GM12878 (cell line): ENCODE data around the gene CD3D. TPM values are rescaled to one million over a fixed set of nuclear protein-coding genes. Genes with fewer than 3 reads are reported as not detected.

Experiments
- ATAC-seq: fragments of 200-7000 bp; cut with Tn5 transposase; 3 replicates; pipeline ENCODE4 v1.9.1; 2020; ENCODE audit warnings: mild to moderate bottlenecking, moderate library complexity
- BruUV-seq: library from RNA; stranded (reverse); fragments of 400-500 nt; replicated peaks from 2 replicates; lab custom pipeline; 2021; lab: Mats Ljungman, UMichigan
- CTCF ChIA-PET: fragments of 300-600 bp; sonication (Branson Sonifier 250); formaldehyde crosslinking; extraction: SDS; loops from one replicate; lab custom pipeline; 2021; ENCODE audit warnings: inconsistent platforms; lab: Yijun Ruan, JAX
- POLR2A ChIA-PET: fragments of 350-600 bp; formaldehyde crosslinking; extraction: SDS; loops from one replicate; lab custom pipeline; 2021; ENCODE audit warnings: inconsistent platforms; lab: Charles Lee
- RAD21 ChIA-PET: fragments of 300-600 bp; sonication (Branson Sonifier 250); formaldehyde crosslinking; loops from one replicate; lab custom pipeline; 2023; ENCODE audit warnings: antibody characterized with exemption; ENCODE audit not compliant: unreplicated experiment; lab: Charles Lee
- SMC1A ChIA-PET: fragments of 300-600 bp; sonication (Branson Sonifier 250); formaldehyde crosslinking; loops from one replicate; lab custom pipeline; 2023; ENCODE audit not compliant: unreplicated experiment, uncharacterized antibody; lab: Charles Lee
- DNase-seq: peaks from one replicate; pipeline ENCODE4 v3.0.0-alpha.2; 2011; ENCODE audit warnings: low read depth, low spot score
- FAIRE-seq: peaks from 3 replicates; lab custom pipeline; 2011; peaks lifted over from hg19 to GRCh38; lab: Jason Lieb, UNC
- H2AFZ ChIP-seq: 2 replicates; pipeline ENCODE4 v1.6.0; 2011; ENCODE audit warnings: low read depth, low read length, control low read depth; ENCODE audit not compliant: control insufficient read depth
- H3K27ac ChIP-seq: 2 replicates; pipeline ENCODE4 v1.5.1; 2011; ENCODE audit warnings: control low read depth; ENCODE audit not compliant: control insufficient read depth, insufficient read depth
- H3K27me3 ChIP-seq, 2 experiments: replicated peaks in 1 of 2; 2 replicates each; pipeline versions ENCODE4 v1.6.0 to v1.6.1; 2011; ENCODE audit warnings: low read length in 1 of 2; ENCODE audit not compliant: control insufficient read depth in 2 of 2, insufficient read depth in 2 of 2
- H3K36me3 ChIP-seq, 2 experiments: 2 replicates each; pipeline ENCODE4 v1.5.1; 2011; ENCODE audit warnings: low read length in 1 of 2; ENCODE audit not compliant: control insufficient read depth in 2 of 2, insufficient read depth in 2 of 2
- H3K4me1 ChIP-seq: 2 replicates; pipeline ENCODE4 v1.6.1; 2011; ENCODE audit warnings: mild to moderate bottlenecking, low read length, moderate library complexity, mixed read lengths; ENCODE audit not compliant: control insufficient read depth, insufficient read depth
- H3K4me2 ChIP-seq: 2 replicates; pipeline ENCODE4 v1.6.0; 2011; ENCODE audit warnings: control low read depth; ENCODE audit not compliant: control insufficient read depth, insufficient read depth
- H3K4me3 ChIP-seq: fragments of 200-600 bp; sonication (generic); 2 replicates; pipeline ENCODE4 v1.5.1; 2016
- H3K79me2 ChIP-seq: 2 replicates; pipeline ENCODE4 v1.6.0; 2011; ENCODE audit warnings: low read length; ENCODE audit not compliant: control insufficient read depth, insufficient read depth
- H3K9ac ChIP-seq: 2 replicates; pipeline ENCODE4 v1.8.0; 2011; ENCODE audit warnings: low read length, control low read depth, mixed read lengths; ENCODE audit not compliant: control insufficient read depth, insufficient read depth
- H3K9me3 ChIP-seq: replicated peaks from 3 replicates; pipeline ENCODE4 v1.5.1; 2011; ENCODE audit warnings: mild to moderate bottlenecking, low read length; ENCODE audit not compliant: control insufficient read depth, insufficient read depth
- H4K20me1 ChIP-seq: 2 replicates; pipeline ENCODE4 v1.6.0; 2011; ENCODE audit not compliant: control insufficient read depth, insufficient read depth
- BRCA1 ChIP-seq: IDR thresholded peaks from 2 replicates; pipeline ENCODE4 v1.6.1; 2011; ENCODE audit warnings: low read depth, low read length, improper control_type of control experiment
- MTA2 ChIP-seq: fragments of 450-650 bp; IDR thresholded peaks from 2 replicates; pipeline ENCODE4 v1.6.1; 2016; ENCODE audit warnings: low read depth, mild to moderate bottlenecking, moderate library complexity
- SIX5 ChIP-seq: IDR thresholded peaks from 2 replicates; pipeline ENCODE4 v1.6.1; 2011; ENCODE audit warnings: mild to moderate bottlenecking, low read depth, low read length, moderate library complexity; ENCODE audit not compliant: severe bottlenecking
- WGBS: methylation state at CpG from one replicate; pipeline ENCODE4 v1.1.6; 2016; ENCODE audit warnings: low lambda C conversion rate; ENCODE audit not compliant: insufficient replicate concordance, insufficient coverage; ENCODE audit errors: missing lambda C conversion rate; 5-methylcytosine and 5-hydroxymethylcytosine counted together
- in situ Hi-C: fragments of 300-500 bp; cut with MboI; formaldehyde crosslinking; loops from 9 replicates; pipeline ENCODE4 v1.14.3; 2018; ENCODE audit warnings: mixed read lengths
- intact Hi-C: fragments of 100-400 bp; cut with micrococcal nuclease; formaldehyde crosslinking; loops from one replicate; pipeline ENCODE4 v1.14.2; 2022; ENCODE audit not compliant: unreplicated experiment
- polyA plus RNA-seq, 11 experiments: library from polyadenylated mRNA; depleted of rRNA in 4 of 11; unstranded in 6 of 11; stranded (reverse) in 5 of 11; fragments of >200 nt; fragmentation: Nextera tagmentation in 4 of 11; fragmentation: Illumina TruSeq in 1 of 11; extraction: Ambion mirVana in 4 of 11; extraction: Trizol in 1 of 11; gene quantifications; 1 replicate in 1 of 11; 2 replicates in 10 of 11; pipeline versions ENCODE4 v1.2.1 to v1.2.3, GENCODE V29; 2011 to 2016; ENCODE audit warnings: inconsistent platforms in 2 of 11, missing spikeins in 2 of 11, low read depth in 1 of 11
- total RNA-seq, 4 experiments: library from RNA; depleted of rRNA in 3 of 4; stranded (reverse); fragments of >200 nt in 3 of 4; fragmentation: Illumina TruSeq in 1 of 4; extraction: Trizol in 1 of 4; gene quantifications; 2 replicates each; pipeline versions ENCODE4 v1.2.1 to v1.2.3, GENCODE V29; 2013 to 2021
- TF ChIP-seq, protein P1 (sequence below): fragments of 450-650 bp; formaldehyde crosslinking; IDR thresholded peaks from 2 replicates; pipeline ENCODE4 v1.4.0; 2020; ENCODE audit warnings: mild to moderate bottlenecking, moderate library complexity

The CD3D gene
- total and polyA plus RNA-seq, 10 of the 15 experiments (the other 5 are each of a cell fraction or from before 2014, with no cell fraction given), result 0.13 to 0.69 (median 0.29) TPM; not detected in 6

DNA sequence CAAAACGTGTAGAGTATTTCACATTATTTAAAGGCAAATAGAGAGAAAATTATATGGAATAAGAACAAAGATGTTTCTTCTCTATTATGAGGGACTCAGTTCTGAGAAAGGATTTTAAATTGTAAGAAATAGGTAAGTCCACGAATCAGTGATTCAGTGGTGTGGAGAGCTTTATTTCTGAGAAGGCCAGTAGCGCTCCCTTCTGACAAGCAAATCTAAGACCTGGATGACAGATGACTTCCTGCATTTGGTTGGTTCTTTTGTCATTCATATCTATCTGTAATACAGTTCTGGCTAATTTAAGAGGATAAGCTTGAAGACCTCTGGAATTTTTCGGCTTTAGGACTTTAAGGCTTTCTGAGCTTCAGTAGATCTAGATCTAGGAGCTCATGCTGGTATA lies 31.0 kb downstream of the CD3D start:
- POLR2A ChIA-PET, result no interaction called here
- Histone ChIP-seq H3K4me3 (no peak overlapping the region), H3K27me3 (no peaks in the 10 kb centered on the region), H3K27ac (no peak overlapping the region), H3K79me2 (no peaks in the 10 kb centered on the region)
- 33% methylated on average over 4 of the region's 4 CpGs for WGBS
- no peak for TF ChIP-seq SIX5
- TF ChIP-seq, protein P1, sequence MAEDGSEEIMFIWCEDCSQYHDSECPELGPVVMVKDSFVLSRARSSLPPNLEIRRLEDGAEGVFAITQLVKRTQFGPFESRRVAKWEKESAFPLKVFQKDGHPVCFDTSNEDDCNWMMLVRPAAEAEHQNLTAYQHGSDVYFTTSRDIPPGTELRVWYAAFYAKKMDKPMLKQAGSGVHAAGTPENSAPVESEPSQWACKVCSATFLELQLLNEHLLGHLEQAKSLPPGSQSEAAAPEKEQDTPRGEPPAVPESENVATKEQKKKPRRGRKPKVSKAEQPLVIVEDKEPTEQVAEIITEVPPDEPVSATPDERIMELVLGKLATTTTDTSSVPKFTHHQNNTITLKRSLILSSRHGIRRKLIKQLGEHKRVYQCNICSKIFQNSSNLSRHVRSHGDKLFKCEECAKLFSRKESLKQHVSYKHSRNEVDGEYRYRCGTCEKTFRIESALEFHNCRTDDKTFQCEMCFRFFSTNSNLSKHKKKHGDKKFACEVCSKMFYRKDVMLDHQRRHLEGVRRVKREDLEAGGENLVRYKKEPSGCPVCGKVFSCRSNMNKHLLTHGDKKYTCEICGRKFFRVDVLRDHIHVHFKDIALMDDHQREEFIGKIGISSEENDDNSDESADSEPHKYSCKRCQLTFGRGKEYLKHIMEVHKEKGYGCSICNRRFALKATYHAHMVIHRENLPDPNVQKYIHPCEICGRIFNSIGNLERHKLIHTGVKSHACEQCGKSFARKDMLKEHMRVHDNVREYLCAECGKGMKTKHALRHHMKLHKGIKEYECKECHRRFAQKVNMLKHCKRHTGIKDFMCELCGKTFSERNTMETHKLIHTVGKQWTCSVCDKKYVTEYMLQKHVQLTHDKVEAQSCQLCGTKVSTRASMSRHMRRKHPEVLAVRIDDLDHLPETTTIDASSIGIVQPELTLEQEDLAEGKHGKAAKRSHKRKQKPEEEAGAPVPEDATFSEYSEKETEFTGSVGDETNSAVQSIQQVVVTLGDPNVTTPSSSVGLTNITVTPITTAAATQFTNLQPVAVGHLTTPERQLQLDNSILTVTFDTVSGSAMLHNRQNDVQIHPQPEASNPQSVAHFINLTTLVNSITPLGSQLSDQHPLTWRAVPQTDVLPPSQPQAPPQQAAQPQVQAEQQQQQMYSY (CRISPR knock-in tag), result no peak
- TF ChIP-seq MTA2, result no peak
- no peak for TF ChIP-seq BRCA1
- TF ChIP-seq, all 136 proteins: peak for 0
- ATAC-seq (no peak), DNase-seq (no peak), FAIRE-seq (no peak)
- Histone ChIP-seq H4K20me1 (no peaks in the 10 kb centered on the region), H3K36me3 (no peaks in the 10 kb centered on the region), H2AFZ (no peak overlapping the region), H3K4me1 (peaks cover 7% of the 10 kb centered on the region; the same call in 1 of the 2 replicates), H3K9ac (no peak overlapping the region), H3K9me3 (no peaks in the 10 kb centered on the region; the same call in 2 of the 3 replicates), H3K4me2 (no peak overlapping the region)
- ChIA-PET SMC1A (interaction anchor here (0.8 to 1.6 kb wide), 12 partner anchors 8 to 140 kb away, joined by 3 to 7 read pairs (median 3); no protein-coding TSS in a partner anchor), RAD21 (interaction anchor here (0.9 to 3.6 kb wide), 2 partner anchors 16 to 113 kb away, joined by 3 to 17 read pairs; no protein-coding TSS in a partner anchor), CTCF (interaction anchor here (0.9 to 2.0 kb wide), 7 partner anchors 11 to 117 kb away, joined by 3 to 12 read pairs (median 4); no protein-coding TSS in a partner anchor)
- intact Hi-C loops, result no loop called here
- no TSS peak for BruUV-seq
- in situ Hi-C loops, result no loop called here
